ENCODE measurements around the gene CDH4.

The CDH4 gene

GRCh38 chr20:61839912-61840778 is 588.1 kb downstream of the CDH4 start:
- TF ChIP-seq ZBTB7A (IDR thresholded peaks at IDR 0.05; ENCODE audit: low read depth), result no peak
- TF ChIP-seq YY1 (IDR thresholded peaks at IDR 0.05; ENCODE audit: low read depth), result no peak
- TF ChIP-seq EGR1 (IDR thresholded peaks at IDR 0.05), result no peak
- TF ChIP-seq NFIC (IDR thresholded peaks at IDR 0.05), result no peak
- no peak for TF ChIP-seq RAD21 (IDR thresholded peaks at IDR 0.05; ENCODE audit: low read depth)
- no peak for TF ChIP-seq MAX (IDR thresholded peaks at IDR 0.05)
- no peak for TF ChIP-seq EP300 (IDR thresholded peaks at IDR 0.05; ENCODE audit: borderline replicate concordance)
- TF ChIP-seq USF1 (IDR thresholded peaks at IDR 0.05), result no peak
- no peak for TF ChIP-seq REST (IDR thresholded peaks at IDR 0.05; ENCODE audit: low read depth)

GRCh38 chr20:61840779-61841455 is 588.9 kb downstream of the CDH4 start:
- no peak for TF ChIP-seq CREB1 (IDR thresholded peaks at IDR 0.05; ENCODE audit: low read depth)
- no peak for TF ChIP-seq CEBPB (IDR thresholded peaks at IDR 0.05)
- no peak for TF ChIP-seq TAF1 (IDR thresholded peaks at IDR 0.05; ENCODE audit: low read depth)
- no peak for TF ChIP-seq USF1 (IDR thresholded peaks at IDR 0.05)
- TF ChIP-seq EGR1 (IDR thresholded peaks at IDR 0.05), result no peak
- TF ChIP-seq NFIC (IDR thresholded peaks at IDR 0.05), result no peak
- TF ChIP-seq YY1 (IDR thresholded peaks at IDR 0.05; ENCODE audit: low read depth), result no peak

- TF ChIP-seq EGR1 (IDR thresholded peaks at IDR 0.05) (no peak), FOXM1 (IDR thresholded peaks at IDR 0.05; ENCODE audit: borderline replicate concordance, low read depth) (no peak), USF1 (IDR thresholded peaks at IDR 0.05) (no peak), EP300 (IDR thresholded peaks at IDR 0.05; ENCODE audit: borderline replicate concordance) (no peak), NFIC (IDR thresholded peaks at IDR 0.05) (no peak), RAD21 (IDR thresholded peaks at IDR 0.05; ENCODE audit: low read depth) (no peak), YY1 (IDR thresholded peaks at IDR 0.05; ENCODE audit: low read depth) (no peak), REST (IDR thresholded peaks at IDR 0.05; ENCODE audit: low read depth) (no peak), TCF12 (IDR thresholded peaks at IDR 0.05; ENCODE audit: low read depth) (no peak), MAX (IDR thresholded peaks at IDR 0.05) (no peak), TEAD4 (IDR thresholded peaks at IDR 0.05) (no peak), CEBPB (IDR thresholded peaks at IDR 0.05) (no peak)
Observed at GRCh38 chr20:61841551-61841950, 589.5 kb downstream of the CDH4 start.

- TF ChIP-seq EGR1 (IDR thresholded peaks at IDR 0.05) (no peak), TEAD4 (IDR thresholded peaks at IDR 0.05) (no peak)
Observed at GRCh38 chr20:61841966-61842365, 589.9 kb downstream of the CDH4 start.

- TF ChIP-seq TCF12 (IDR thresholded peaks at IDR 0.05; ENCODE audit: low read depth) (no peak), CEBPB (IDR thresholded peaks at IDR 0.05) (no peak), ZBTB7A (IDR thresholded peaks at IDR 0.05; ENCODE audit: low read depth) (no peak), CREB1 (IDR thresholded peaks at IDR 0.05; ENCODE audit: low read depth) (no peak), YY1 (IDR thresholded peaks at IDR 0.05; ENCODE audit: low read depth) (no peak), EP300 (IDR thresholded peaks at IDR 0.05; ENCODE audit: borderline replicate concordance) (no peak), USF1 (IDR thresholded peaks at IDR 0.05) (no peak), NFIC (IDR thresholded peaks at IDR 0.05) (no peak), RAD21 (IDR thresholded peaks at IDR 0.05; ENCODE audit: low read depth) (no peak), TAF1 (IDR thresholded peaks at IDR 0.05; ENCODE audit: low read depth) (no peak), MAX (IDR thresholded peaks at IDR 0.05) (no peak), EGR1 (IDR thresholded peaks at IDR 0.05) (no peak), REST (IDR thresholded peaks at IDR 0.05; ENCODE audit: low read depth) (no peak), TEAD4 (IDR thresholded peaks at IDR 0.05) (no peak), FOXM1 (IDR thresholded peaks at IDR 0.05; ENCODE audit: borderline replicate concordance, low read depth) (no peak)
Observed at GRCh38 chr20:61844621-61845020, 592.6 kb downstream of the CDH4 start.

All from Ishikawa (cell line).